Epithelial cell of proximal tubule (primary cell): ENCODE data around the gene MAMDC2. TPM values are rescaled to one million over a fixed set of nuclear protein-coding genes. Genes with fewer than 3 reads are reported as not detected.

Experiments used
- DNase-seq: peaks from one replicate; pipeline ENCODE4 v3.0.0-alpha.2; 2011; ENCODE audit warnings: low read depth
- H3K4me3 ChIP-seq: 2 replicates; pipeline ENCODE4 v1.5.1; 2011; ENCODE audit warnings: low read depth, mild to moderate bottlenecking, low read length
- total RNA-seq: library from RNA; depleted of rRNA; stranded (reverse); fragments of >200 nt; gene quantifications from 2 replicates; pipeline ENCODE4 v1.2.3, GENCODE V29; 2015
- TF ChIP-seq, protein P1 (sequence below): conservative IDR thresholded peaks from 2 replicates; pipeline ENCODE4 v1.5.1; 2012; ENCODE audit warnings: low read depth, mild to moderate bottlenecking, low read length

MAMDC2 gene
- total RNA-seq, 1 donor from 2014 or later = 5.5 TPM

- H3K4me3 ChIP-seq = no peak overlapping the region
- TF ChIP-seq, protein P1, sequence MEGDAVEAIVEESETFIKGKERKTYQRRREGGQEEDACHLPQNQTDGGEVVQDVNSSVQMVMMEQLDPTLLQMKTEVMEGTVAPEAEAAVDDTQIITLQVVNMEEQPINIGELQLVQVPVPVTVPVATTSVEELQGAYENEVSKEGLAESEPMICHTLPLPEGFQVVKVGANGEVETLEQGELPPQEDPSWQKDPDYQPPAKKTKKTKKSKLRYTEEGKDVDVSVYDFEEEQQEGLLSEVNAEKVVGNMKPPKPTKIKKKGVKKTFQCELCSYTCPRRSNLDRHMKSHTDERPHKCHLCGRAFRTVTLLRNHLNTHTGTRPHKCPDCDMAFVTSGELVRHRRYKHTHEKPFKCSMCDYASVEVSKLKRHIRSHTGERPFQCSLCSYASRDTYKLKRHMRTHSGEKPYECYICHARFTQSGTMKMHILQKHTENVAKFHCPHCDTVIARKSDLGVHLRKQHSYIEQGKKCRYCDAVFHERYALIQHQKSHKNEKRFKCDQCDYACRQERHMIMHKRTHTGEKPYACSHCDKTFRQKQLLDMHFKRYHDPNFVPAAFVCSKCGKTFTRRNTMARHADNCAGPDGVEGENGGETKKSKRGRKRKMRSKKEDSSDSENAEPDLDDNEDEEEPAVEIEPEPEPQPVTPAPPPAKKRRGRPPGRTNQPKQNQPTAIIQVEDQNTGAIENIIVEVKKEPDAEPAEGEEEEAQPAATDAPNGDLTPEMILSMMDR = no peak
- DNase-seq = no peak
Observed at GRCh38 chr9:70127540-70128416, 84.1 kb downstream of the MAMDC2 start.

GRCh38 chr9:70130266-70130665, 86.6 kb downstream of the MAMDC2 start:
- DNase-seq = no peak
- TF ChIP-seq, protein P1 = no peak

GRCh38 chr9:70131296-70131695, 87.6 kb downstream of the MAMDC2 start:
- TF ChIP-seq, protein P1 = no peak
- H3K4me3 ChIP-seq = no peak overlapping the region
- DNase-seq = no peak

More at GRCh38 chr9:70130266-70130665, 86.6 kb downstream of the MAMDC2 start:
- no peak overlapping the region for H3K4me3 ChIP-seq

DNA sequence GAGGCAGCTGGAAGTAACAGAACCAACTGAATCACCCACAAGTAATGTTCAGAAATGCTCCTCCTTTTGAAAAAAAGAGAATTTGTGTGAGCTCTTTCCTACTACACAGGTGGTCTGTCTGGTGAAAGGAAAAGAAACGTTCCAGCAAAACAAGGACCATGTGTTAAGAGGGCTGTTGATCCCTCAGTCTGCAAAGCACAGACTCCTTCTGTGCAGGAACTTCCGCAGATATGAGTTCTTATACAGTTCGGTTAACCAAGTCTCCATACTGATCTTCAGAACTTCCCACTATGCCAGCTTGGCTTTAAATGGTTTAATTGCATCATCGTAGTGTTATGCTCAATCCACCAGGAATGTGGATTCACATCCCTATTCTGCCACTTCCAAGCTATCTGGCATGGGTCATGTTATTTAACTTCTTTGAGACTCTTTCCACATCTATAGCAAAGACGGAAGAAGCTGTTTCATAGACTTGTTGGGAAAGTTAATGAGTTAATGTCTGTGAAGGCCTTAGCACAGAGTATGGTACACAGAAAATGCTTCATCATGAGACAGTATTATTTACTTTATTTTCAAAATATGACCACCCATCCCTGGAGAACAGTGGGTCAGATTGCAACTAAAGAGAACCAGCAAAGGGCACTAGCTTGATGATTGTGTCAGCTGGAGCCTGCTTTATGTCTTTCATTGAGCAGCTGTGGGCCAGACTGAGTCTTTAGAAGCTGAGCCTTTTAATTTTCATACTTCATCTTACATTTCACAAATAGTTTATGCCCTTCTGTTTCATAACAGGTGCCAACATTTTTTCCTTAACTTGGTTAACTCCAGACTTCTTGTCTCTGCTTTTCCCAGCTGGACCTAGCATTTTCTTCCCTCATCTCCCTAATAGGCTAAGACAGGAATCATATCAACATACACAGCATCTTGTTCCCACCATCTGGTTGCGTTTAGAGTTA, 89.9 kb downstream of the MAMDC2 start:
- DNase-seq = no peak
- TF ChIP-seq, protein P1 = no peak
- no peak overlapping the region for H3K4me3 ChIP-seq

DNA sequence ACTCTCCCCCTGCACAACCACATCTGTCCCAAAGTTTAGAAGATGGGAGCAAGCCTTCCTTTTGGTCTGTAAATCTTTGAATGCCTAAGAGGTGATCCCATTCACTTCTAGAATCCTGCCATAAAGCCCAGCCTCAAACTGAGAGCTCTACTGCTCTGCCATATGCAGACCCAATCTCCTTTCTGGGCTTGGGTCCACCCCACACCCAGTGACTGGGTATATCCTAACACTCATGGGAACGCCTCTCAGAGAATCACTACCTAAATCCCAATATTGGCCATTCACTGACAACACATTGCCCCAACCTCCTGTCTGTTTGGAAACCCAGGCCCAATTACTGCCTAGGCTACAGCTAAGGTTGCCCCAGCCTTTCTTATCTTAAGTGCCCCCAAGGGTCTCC, 90.7 kb downstream of the MAMDC2 start:
- no peak for DNase-seq
- no peak overlapping the region for H3K4me3 ChIP-seq
- TF ChIP-seq, protein P1 = no peak

- no peak overlapping the region for H3K4me3 ChIP-seq
- TF ChIP-seq, protein P1 = no peak
- DNase-seq = no peak
Observed at GRCh38 chr9:70135176-70135575, 91.5 kb downstream of the MAMDC2 start.
